Body of pancreas (tissue), 4 donors: ENCODE data around the gene FAM193A. TPM values are rescaled to one million over a fixed set of nuclear protein-coding genes. Genes with fewer than 3 reads are reported as not detected.
"Not testable (repeated sequence)": the region's sequence is repeated elsewhere in the genome, so short reads cannot be mapped to it uniquely, and the experiment has no call there.

Source experiments
- ATAC-seq: fragments of 150-250 bp; one replicate; pipeline ENCODE4 v1.9.1; 2016
- DNase-seq, 4 donors: peaks; one replicate each; pipeline ENCODE4 v3.0.0-alpha.2; 2019
- H3K27ac ChIP-seq, 4 donors: fragments of 200-600 bp; sonication (generic); 1 replicate in 3 of 4; 2 replicates in 1 of 4; pipeline versions ENCODE4 v1.5.1 to v1.6.1; 2016 to 2019; ENCODE audit warnings: mild to moderate bottlenecking in 1 of 4, mixed read lengths in 1 of 4, moderate library complexity in 1 of 4
- H3K27me3 ChIP-seq, 2 donors: fragments of 200-600 bp; sonication (generic); one replicate each; pipeline ENCODE4 v1.6.0; 2016; ENCODE audit warnings: mild to moderate bottlenecking in 1 of 2
- H3K36me3 ChIP-seq, 2 donors: fragments of 200-600 bp; sonication (generic); replicated peaks in 1 of 2; 2 replicates each; pipeline ENCODE4 v1.5.1; 2016; ENCODE audit warnings: low read depth in 2 of 2; ENCODE audit not compliant: insufficient read depth in 1 of 2
- H3K4me1 ChIP-seq: fragments of 200-600 bp; sonication (generic); one replicate; pipeline ENCODE4 v1.6.0; 2016
- H3K4me3 ChIP-seq, 2 donors: fragments of 200-600 bp; sonication (generic); 1 replicate in 1 of 2; 2 replicates in 1 of 2; pipeline ENCODE4 v1.5.1; 2016 to 2019
- H3K9me3 ChIP-seq, 3 donors: fragments of 200-600 bp; sonication (generic); 1 replicate in 2 of 3; 2 replicates in 1 of 3; pipeline ENCODE4 v1.5.1; 2016
- POLR2A ChIP-seq, 3 donors: fragments of 450-650 bp; IDR thresholded peaks; one replicate each; pipeline ENCODE4 v1.6.1; 2016; ENCODE audit warnings: antibody characterized with exemption in 3 of 3, mild to moderate bottlenecking in 2 of 3
- WGBS, 2 donors: methylation state at CpG; one replicate each; pipeline ENCODE4 v1.1.5; 2017; 5-methylcytosine and 5-hydroxymethylcytosine counted together
- intact Hi-C: fragments of 100-400 bp; cut with DNase I; formaldehyde crosslinking; loops from one replicate; pipeline ENCODE4 v1.15.1; 2023
- total RNA-seq, 2 donors: library from RNA; depleted of rRNA; stranded (reverse); fragments of >200 nt; gene quantifications; one replicate each; pipeline ENCODE4 v1.1.0, GENCODE V29; 2016
- TF ChIP-seq, protein P1 (sequence below), 7 experiments: fragments of 450-650 bp in 4 of 7; fragments of 200-600 bp in 3 of 7; sonication (generic) in 3 of 7; IDR thresholded peaks; one replicate each; pipeline ENCODE4 v1.5.1; 2016 to 2019; ENCODE audit warnings: antibody characterized with exemption in 7 of 7

FAM193A gene
- total RNA-seq, 2 donors from 2014 or later = 14.8 to 22.7 TPM

- H3K4me1 ChIP-seq = peaks cover 47% of the 10 kb centered on the region
- ATAC-seq (no peak), DNase-seq (no peak)
- peak overlapping the region; percentile 35 to 94 (median 61) for H3K27ac ChIP-seq
- intact Hi-C loops = loop anchor here (5.0 kb wide), 1 partner anchor 180 kb away; no protein-coding TSS in a partner anchor
- no peak overlapping the region for H3K4me3 ChIP-seq
- H3K36me3 ChIP-seq = no peaks in the 10 kb centered on the region
- no peak for TF ChIP-seq POLR2A (IDR thresholded peaks at IDR 0.05)
- TF ChIP-seq, protein P1, sequence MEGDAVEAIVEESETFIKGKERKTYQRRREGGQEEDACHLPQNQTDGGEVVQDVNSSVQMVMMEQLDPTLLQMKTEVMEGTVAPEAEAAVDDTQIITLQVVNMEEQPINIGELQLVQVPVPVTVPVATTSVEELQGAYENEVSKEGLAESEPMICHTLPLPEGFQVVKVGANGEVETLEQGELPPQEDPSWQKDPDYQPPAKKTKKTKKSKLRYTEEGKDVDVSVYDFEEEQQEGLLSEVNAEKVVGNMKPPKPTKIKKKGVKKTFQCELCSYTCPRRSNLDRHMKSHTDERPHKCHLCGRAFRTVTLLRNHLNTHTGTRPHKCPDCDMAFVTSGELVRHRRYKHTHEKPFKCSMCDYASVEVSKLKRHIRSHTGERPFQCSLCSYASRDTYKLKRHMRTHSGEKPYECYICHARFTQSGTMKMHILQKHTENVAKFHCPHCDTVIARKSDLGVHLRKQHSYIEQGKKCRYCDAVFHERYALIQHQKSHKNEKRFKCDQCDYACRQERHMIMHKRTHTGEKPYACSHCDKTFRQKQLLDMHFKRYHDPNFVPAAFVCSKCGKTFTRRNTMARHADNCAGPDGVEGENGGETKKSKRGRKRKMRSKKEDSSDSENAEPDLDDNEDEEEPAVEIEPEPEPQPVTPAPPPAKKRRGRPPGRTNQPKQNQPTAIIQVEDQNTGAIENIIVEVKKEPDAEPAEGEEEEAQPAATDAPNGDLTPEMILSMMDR (IDR thresholded peaks at IDR 0.05) = no peak
- H3K9me3 ChIP-seq = no peaks in the 10 kb centered on the region
- no peaks in the 10 kb centered on the region for H3K27me3 ChIP-seq
- 71 to 94% methylated on average over 18 to 25 of the region's 25 CpGs for WGBS, 2 donors
Observed at GRCh38 chr4:2756691-2757350, 220.4 kb downstream of the FAM193A start.

GRCh38 chr4:2757426-2757825 lies 221.0 kb downstream of the FAM193A start:
- TF ChIP-seq, protein P1 (IDR thresholded peaks at IDR 0.05) = no peak
- ATAC-seq (no peak), DNase-seq (no peak)
- intact Hi-C loops = loop anchor here (5.0 kb wide), 1 partner anchor 180 kb away; no protein-coding TSS in a partner anchor
- Histone ChIP-seq H3K4me1 (peaks cover 53% of the 10 kb centered on the region), H3K27me3 (no peaks in the 10 kb centered on the region), H3K9me3 (no peaks in the 10 kb centered on the region), H3K36me3 (no peaks in the 10 kb centered on the region), H3K4me3 (no peak overlapping the region), H3K27ac (no peak overlapping the region)
- 80 to 91% methylated on average over 3 of the region's 3 CpGs for WGBS, 2 donors

- H3K4me3 ChIP-seq = no peak overlapping the region
- H3K9me3 ChIP-seq = no peaks in the 10 kb centered on the region
- H3K36me3 ChIP-seq = no peaks in the 10 kb centered on the region
- peak; percentile 58 for ATAC-seq
- H3K27me3 ChIP-seq = no peaks in the 10 kb centered on the region
- peak overlapping the region; percentile 82 to 93 (median 88) for H3K27ac ChIP-seq
- intact Hi-C loops = loop anchor here (10.0 kb wide), 2 partner anchors 84 to 274 kb away; partner anchors contain the start of gene ADD1
- 34 to 36% methylated on average over 9 to 14 of the region's 14 CpGs for WGBS, 2 donors
- peaks cover 46% of the 10 kb centered on the region for H3K4me1 ChIP-seq
- DNase-seq = peak; percentile 75 to 87 (median 85)
- TF ChIP-seq, protein P1 (IDR thresholded peaks at IDR 0.05) = peak in 4 of 7 experiments; percentile 16 to 41 (median 26)
- TF ChIP-seq POLR2A (IDR thresholded peaks at IDR 0.05) = peak in 2 of 3 donors; percentile 16 to 54
Observed at GRCh38 chr4:2761035-2761923, 224.8 kb downstream of the FAM193A start.

GRCh38 chr4:2762048-2762447 lies 225.6 kb downstream of the FAM193A start:
- Histone ChIP-seq H3K27ac (peak overlapping the region; percentile 82 to 93 (median 88)), H3K36me3 (no peaks in the 10 kb centered on the region), H3K4me1 (peaks cover 40% of the 10 kb centered on the region), H3K27me3 (no peaks in the 10 kb centered on the region), H3K9me3 (no peaks in the 10 kb centered on the region), H3K4me3 (no peak overlapping the region)
- DNase-seq (no peak), ATAC-seq (no peak)
- TF ChIP-seq, protein P1 (IDR thresholded peaks at IDR 0.05) = no peak
- TF ChIP-seq POLR2A (IDR thresholded peaks at IDR 0.05) = no peak
- 60 to 68% methylated on average over 4 to 5 of the region's 5 CpGs for WGBS, 2 donors
- intact Hi-C loops = loop anchor here (10.0 kb wide), 2 partner anchors 83 to 273 kb away; partner anchors contain the start of gene ADD1

DNA sequence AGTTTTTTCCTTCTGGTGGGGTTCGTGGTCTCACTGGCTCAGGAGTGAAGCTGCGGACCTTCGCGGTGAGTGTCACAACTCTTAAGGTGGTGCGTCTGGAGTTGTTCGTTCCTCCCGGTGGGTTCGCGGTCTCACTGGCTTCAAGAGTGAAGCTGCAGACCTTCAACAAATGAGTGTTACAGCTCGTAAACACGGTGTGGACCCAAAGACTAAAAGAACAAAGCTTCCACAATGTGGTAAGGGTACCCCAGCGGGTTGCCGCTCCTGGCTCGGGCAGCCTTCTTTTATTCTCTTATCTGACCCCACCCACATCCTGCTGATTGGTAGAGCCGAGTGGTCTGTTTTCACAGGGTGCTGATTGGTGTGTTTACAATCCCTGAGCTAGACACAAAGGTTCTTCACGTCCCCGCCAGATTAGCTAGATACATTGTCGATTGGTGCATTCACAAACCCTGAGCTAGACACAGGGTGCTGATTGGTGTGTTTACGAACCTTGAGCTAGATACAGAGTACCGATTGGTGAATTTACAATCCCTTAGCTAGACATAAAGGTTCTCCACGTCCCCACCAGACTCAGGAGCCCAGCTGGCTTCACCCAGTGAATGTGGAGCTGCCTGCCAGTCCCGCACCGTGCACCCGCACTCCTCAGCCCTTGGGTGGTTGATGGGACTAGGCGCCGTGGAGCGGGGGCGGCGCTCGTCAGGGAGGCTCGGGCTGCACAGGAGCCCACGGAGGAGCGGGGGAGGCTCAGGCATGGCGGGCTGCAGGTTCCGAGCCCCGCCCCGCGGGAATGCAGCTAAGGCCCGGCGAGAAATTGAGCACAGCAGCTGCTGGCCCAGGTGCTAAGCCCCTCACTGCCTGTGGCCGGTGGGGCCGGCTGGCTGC lies 226.3 kb downstream of the FAM193A start:
- 86 to 91% methylated on average over 26 to 29 of the region's 42 CpGs for WGBS, 2 donors
- H3K9me3 ChIP-seq, DNase-seq, ATAC-seq, H3K27me3 ChIP-seq, H3K36me3 ChIP-seq, H3K4me3 ChIP-seq: not testable (repeated sequence)
- intact Hi-C loops = loop anchor here (10.0 kb wide), 2 partner anchors 82 to 272 kb away; partner anchors contain the start of gene ADD1
- H3K27ac ChIP-seq = peak overlapping the region in 3 of 4 donors; percentile 82 to 93 (median 84)
- H3K4me1 ChIP-seq = peaks cover 38% of the 10 kb centered on the region
